GM23248 (cell line): ENCODE results near the gene MATN3. TPM values are rescaled to one million over a fixed set of nuclear protein-coding genes. Genes with fewer than 3 reads are reported as not detected.
"Not testable (repeated sequence)": the region's sequence is repeated elsewhere in the genome, so short reads cannot be mapped to it uniquely, and the experiment has no call there.

Source experiments
- DNase-seq: peaks from one replicate; pipeline ENCODE4 v3.0.0-alpha.2; 2015
- H2AFZ ChIP-seq: fragments of 200-600 bp; sonication (generic); 2 replicates; pipeline ENCODE4 v1.6.1; 2016; ENCODE audit warnings: antibody characterized with exemption
- H3F3A ChIP-seq: fragments of 200-600 bp; sonication (generic); 2 replicates; pipeline ENCODE4 v1.6.1; 2016; ENCODE audit warnings: mild to moderate bottlenecking, antibody characterized with exemption, mixed run types; ENCODE audit not compliant: insufficient read depth
- H3K27ac ChIP-seq: fragments of 200-600 bp; sonication (generic); 2 replicates; pipeline ENCODE4 v1.5.1; 2016; ENCODE audit warnings: mild to moderate bottlenecking
- H3K27me3 ChIP-seq: fragments of 200-600 bp; sonication (generic); replicated peaks from 2 replicates; pipeline ENCODE4 v1.6.1; 2016; ENCODE audit warnings: mild to moderate bottlenecking; ENCODE audit not compliant: insufficient read depth
- H3K36me3 ChIP-seq: fragments of 200-600 bp; sonication (generic); 2 replicates; pipeline ENCODE4 v1.6.1; 2016; ENCODE audit warnings: low read depth, mild to moderate bottlenecking
- H3K4me1 ChIP-seq: fragments of 200-600 bp; sonication (generic); 2 replicates; pipeline ENCODE4 v1.6.1; 2016; ENCODE audit warnings: mild to moderate bottlenecking; ENCODE audit not compliant: insufficient read depth
- H3K4me2 ChIP-seq: fragments of 200-600 bp; sonication (generic); one replicate; pipeline ENCODE4 v1.6.1; 2016; ENCODE audit warnings: mild to moderate bottlenecking; ENCODE audit not compliant: unreplicated experiment
- H3K4me3 ChIP-seq: fragments of 200-600 bp; sonication (generic); 2 replicates; pipeline ENCODE4 v1.5.1; 2016; ENCODE audit warnings: mild to moderate bottlenecking
- H3K79me2 ChIP-seq: fragments of 200-600 bp; sonication (generic); 2 replicates; pipeline ENCODE4 v1.6.1; 2016; ENCODE audit warnings: mild to moderate bottlenecking; ENCODE audit not compliant: insufficient read depth
- H3K9ac ChIP-seq: fragments of 200-600 bp; sonication (generic); 2 replicates; pipeline ENCODE4 v1.6.1; 2016; ENCODE audit warnings: mild to moderate bottlenecking
- H3K9me2 ChIP-seq: fragments of 200-600 bp; sonication (generic); 2 replicates; pipeline ENCODE4 v1.6.1; 2016; ENCODE audit warnings: mixed run types, mild to moderate bottlenecking, moderate library complexity; ENCODE audit not compliant: insufficient read depth
- H3K9me3 ChIP-seq: fragments of 200-600 bp; sonication (generic); one replicate; pipeline ENCODE4 v1.6.1; 2017; ENCODE audit warnings: low read depth
- H4K20me1 ChIP-seq: fragments of 200-600 bp; sonication (generic); 2 replicates; pipeline ENCODE4 v1.6.0; 2016; ENCODE audit not compliant: insufficient read depth
- EZH2 ChIP-seq: fragments of 200-600 bp; sonication (generic); IDR thresholded peaks from 2 replicates; pipeline ENCODE4 v1.6.1; 2018; ENCODE audit warnings: antibody characterized with exemption, mild to moderate bottlenecking; ENCODE audit not compliant: insufficient read depth, poor library complexity, severe bottlenecking
- EZH2phosphoT487 ChIP-seq: fragments of 200-600 bp; sonication (generic); IDR thresholded peaks from 2 replicates; pipeline ENCODE4 v1.6.1; 2018; ENCODE audit warnings: antibody characterized with exemption, moderate library complexity, mild to moderate bottlenecking, low read depth; ENCODE audit not compliant: insufficient read depth
- WGBS, 2 experiments: methylation state at CpG; one replicate each; pipeline ENCODE4 v1.1.6; 2015 to 2017; ENCODE audit warnings: low lambda C conversion rate in 2 of 2, low coverage in 1 of 2; ENCODE audit errors: missing lambda C conversion rate in 2 of 2; 5-methylcytosine and 5-hydroxymethylcytosine counted together
- in situ Hi-C: fragments of 300-500 bp; cut with MboI; formaldehyde crosslinking; loops from 2 replicates; pipeline ENCODE4 v1.15.0; 2020
- polyA plus RNA-seq: library from polyadenylated mRNA; unstranded; fragments of >200 nt; fragmentation: Nextera tagmentation; extraction: Ambion mirVana; gene quantifications from 2 replicates; pipeline ENCODE4 v1.2.1, GENCODE V29; 2016
- total RNA-seq: library from RNA; depleted of rRNA; stranded (reverse); fragments of >200 nt; shearing (Covaris generic); gene quantifications from 2 replicates; pipeline ENCODE4 v1.2.3, GENCODE V29; 2014

The MATN3 gene
- total and polyA plus RNA-seq, 2 experiments from 2014 or later, result 0.54 to 2.0 TPM

- Histone ChIP-seq H3F3A (peaks cover 48% of the 10 kb centered on the region), H3K27me3 (no peaks in the 10 kb centered on the region), H2AFZ (no peak overlapping the region), H3K9ac (peak overlapping the region; percentile 100), H3K36me3 (no peaks in the 10 kb centered on the region), H3K4me2 (peak overlapping the region; percentile 98), H4K20me1 (peaks cover 23% of the 10 kb centered on the region; the same call in 1 of the 2 replicates), H3K27ac (peak overlapping the region; percentile 100), H3K9me2 (no peaks in the 10 kb centered on the region), H3K79me2 (peaks cover 66% of the 10 kb centered on the region), H3K9me3 (no peaks in the 10 kb centered on the region), H3K4me1 (peaks cover 27% of the 10 kb centered on the region), H3K4me3 (peak overlapping the region; percentile 97)
- in situ Hi-C loops, result no loop called here
- TF ChIP-seq EZH2phosphoT487 (no peak), EZH2 (no peak)
- 2% methylated on average over 4 of the region's 4 CpGs for WGBS, 2 experiments
- peak; percentile 65 for DNase-seq
These were observed 37.2 kb upstream of the MATN3 start for GRCh38 chr2:20049637-20050036.

- no peak for TF ChIP-seq EZH2
- TF ChIP-seq EZH2phosphoT487, result no peak
- Histone ChIP-seq H3K4me2 (peak overlapping the region; percentile 98), H3K4me3 (peak overlapping the region; percentile 97), H3K27me3 (no peaks in the 10 kb centered on the region), H3K9me2 (no peaks in the 10 kb centered on the region), H3K27ac (peak overlapping the region; percentile 100), H3K79me2 (peaks cover 75% of the 10 kb centered on the region), H3K4me1 (peaks cover 30% of the 10 kb centered on the region), H3K36me3 (no peaks in the 10 kb centered on the region), H3K9me3 (no peaks in the 10 kb centered on the region), H3K9ac (peak overlapping the region; percentile 100), H3F3A (peaks cover 48% of the 10 kb centered on the region), H4K20me1 (peaks cover 31% of the 10 kb centered on the region), H2AFZ (no peak overlapping the region)
- in situ Hi-C loops, result no loop called here
- DNase-seq, result peak; percentile 42
- WGBS, 2 experiments, result 23 to 24% methylated on average over 6 of the region's 6 CpGs
These were observed 36.3 kb upstream of the MATN3 start for GRCh38 chr2:20048488-20049448.

- peaks cover 98% of the 10 kb centered on the region for H3K79me2 ChIP-seq
- H3K4me2 ChIP-seq, H3K27ac ChIP-seq, DNase-seq, in situ Hi-C loops, H3K4me3 ChIP-seq, H3K9me3 ChIP-seq, H3K9ac ChIP-seq, H3K36me3 ChIP-seq, H2AFZ ChIP-seq, H3K9me2 ChIP-seq, H3K27me3 ChIP-seq: not testable (repeated sequence)
- H4K20me1 ChIP-seq, result peaks cover 44% of the 10 kb centered on the region
- WGBS, 2 experiments, result 58 to 60% methylated on average over 4 of the region's 4 CpGs
- H3K4me1 ChIP-seq, result peaks cover 40% of the 10 kb centered on the region
- peaks cover 40% of the 10 kb centered on the region for H3F3A ChIP-seq
These were observed 33.3 kb upstream of the MATN3 start for GRCh38 chr2:20045712-20046292.

GRCh38 chr2:20044778-20045177, 32.3 kb upstream of the MATN3 start:
- Histone ChIP-seq H3K79me2 (peaks cover 98% of the 10 kb centered on the region), H3F3A (peaks cover 30% of the 10 kb centered on the region), H3K27ac (no peak overlapping the region), H3K36me3 (peaks cover 7% of the 10 kb centered on the region; the same call in 1 of the 2 replicates), H3K27me3 (no peaks in the 10 kb centered on the region), H3K9ac (no peak overlapping the region), H4K20me1 (peaks cover 51% of the 10 kb centered on the region), H2AFZ (no peak overlapping the region), H3K4me2 (no peak overlapping the region), H3K9me2 (no peaks in the 10 kb centered on the region), H3K9me3 (no peaks in the 10 kb centered on the region), H3K4me1 (peaks cover 47% of the 10 kb centered on the region), H3K4me3 (no peak overlapping the region)
- TF ChIP-seq EZH2 (no peak), EZH2phosphoT487 (no peak)
- 79 to 83% methylated on average over 4 of the region's 4 CpGs for WGBS, 2 experiments
- in situ Hi-C loops, result no loop called here
- no peak for DNase-seq
